Measurements from ENCODE around the gene RNF8. TPM values are rescaled to one million over a fixed set of nuclear protein-coding genes. Genes with fewer than 3 reads are reported as not detected.

RNF8 gene
- total and polyA plus RNA-seq, 9 of the 15 experiments (the other 6 are each of a cell fraction or from before 2014, with no cell fraction given) = 10.6 to 47.0 (median 37.5) TPM

- TF ChIP-seq ZMIZ1 (IDR thresholded peaks at IDR 0.05; ENCODE audit: low read depth in 2 of 2, low read length in 2 of 2) (peak in 1 of 2 experiments; percentile 92; a peak in 2 of 4 replicates), KDM5B (IDR thresholded peaks at IDR 0.05; ENCODE audit: insufficient replicate concordance, low read depth, low read length) (peak; percentile 52), RNF2 (IDR thresholded peaks at IDR 0.05) (peak; percentile 31; the same call in 1 of the 2 replicates), TFAP4 (CRISPR knock-in tag; IDR thresholded peaks at IDR 0.05; ENCODE audit: borderline replicate concordance) (peak; percentile 59; the same call in 1 of the 2 replicates), ZBTB2 (IDR thresholded peaks at IDR 0.05) (peak; percentile 91), YY1 (IDR thresholded peaks at IDR 0.05; ENCODE audit: borderline replicate concordance in 1 of 3, control insufficient read depth in 1 of 3, extremely low read depth in 1 of 3, insufficient read depth in 3 of 3, insufficient read length in 1 of 3, insufficient replicate concordance in 2 of 3, low read depth in 1 of 3, low read length in 2 of 3) (peak; percentile 6 to 86 (median 78)), ESRRA (IDR thresholded peaks at IDR 0.05; ENCODE audit: borderline replicate concordance, low read depth) (0 out of 2 replicates have a peak, but pooled peaks have one; percentile 37), THAP12 (CRISPR knock-in tag; IDR thresholded peaks at IDR 0.05) (0 out of 2 replicates have a peak, but pooled peaks have one; percentile 35), CREB3L1 (IDR thresholded peaks at IDR 0.05; ENCODE audit: borderline replicate concordance, low read depth) (peak; percentile 27; the same call in 1 of the 2 replicates), ATF6 (CRISPR knock-in tag; IDR thresholded peaks at IDR 0.05) (peak; percentile 83), ETV1 (tag; conservative IDR thresholded peaks at IDR 0.05; ENCODE audit: low read depth) (no peak)
Measured at GRCh38 chr6:37353761-37354525, at the start of gene RNF8 (continued).
